Adipocyte (in vitro differentiated cells): ENCODE results near the gene FOXA3.
"Not testable (repeated sequence)": the region's sequence is repeated elsewhere in the genome, so short reads cannot be mapped to it uniquely, and the experiment has no call there.

ENCODE experiments used
- DNase-seq: peaks from one replicate; pipeline ENCODE4 v3.0.0-alpha.2; 2015; ENCODE audit warnings: low read depth
- H3K27me3 ChIP-seq: replicated peaks from 2 replicates; pipeline ENCODE4 v1.7.0; 2013; ENCODE audit warnings: mild to moderate bottlenecking, low read length, moderate library complexity; ENCODE audit not compliant: control insufficient read depth, insufficient read depth
- H3K36me3 ChIP-seq: 2 replicates; pipeline ENCODE4 v1.7.0; 2013; ENCODE audit warnings: low read length, mild to moderate bottlenecking, moderate library complexity; ENCODE audit not compliant: control insufficient read depth, insufficient read depth, severe bottlenecking
- H3K4me1 ChIP-seq: 2 replicates; pipeline ENCODE4 v1.7.0; 2013; ENCODE audit warnings: mild to moderate bottlenecking, low read length, moderate library complexity; ENCODE audit not compliant: control insufficient read depth, insufficient read depth
- H3K4me3 ChIP-seq: 2 replicates; pipeline ENCODE4 v1.7.0; 2013; ENCODE audit warnings: mild to moderate bottlenecking, low read length, moderate library complexity
- H3K9ac ChIP-seq: 2 replicates; pipeline ENCODE4 v1.7.0; 2013; ENCODE audit warnings: mild to moderate bottlenecking, low read length, moderate library complexity
- H3K9me3 ChIP-seq: 2 replicates; pipeline ENCODE4 v1.7.0; 2013; ENCODE audit warnings: mild to moderate bottlenecking, low read length, moderate library complexity; ENCODE audit not compliant: control insufficient read depth

FOXA3 gene

DNA sequence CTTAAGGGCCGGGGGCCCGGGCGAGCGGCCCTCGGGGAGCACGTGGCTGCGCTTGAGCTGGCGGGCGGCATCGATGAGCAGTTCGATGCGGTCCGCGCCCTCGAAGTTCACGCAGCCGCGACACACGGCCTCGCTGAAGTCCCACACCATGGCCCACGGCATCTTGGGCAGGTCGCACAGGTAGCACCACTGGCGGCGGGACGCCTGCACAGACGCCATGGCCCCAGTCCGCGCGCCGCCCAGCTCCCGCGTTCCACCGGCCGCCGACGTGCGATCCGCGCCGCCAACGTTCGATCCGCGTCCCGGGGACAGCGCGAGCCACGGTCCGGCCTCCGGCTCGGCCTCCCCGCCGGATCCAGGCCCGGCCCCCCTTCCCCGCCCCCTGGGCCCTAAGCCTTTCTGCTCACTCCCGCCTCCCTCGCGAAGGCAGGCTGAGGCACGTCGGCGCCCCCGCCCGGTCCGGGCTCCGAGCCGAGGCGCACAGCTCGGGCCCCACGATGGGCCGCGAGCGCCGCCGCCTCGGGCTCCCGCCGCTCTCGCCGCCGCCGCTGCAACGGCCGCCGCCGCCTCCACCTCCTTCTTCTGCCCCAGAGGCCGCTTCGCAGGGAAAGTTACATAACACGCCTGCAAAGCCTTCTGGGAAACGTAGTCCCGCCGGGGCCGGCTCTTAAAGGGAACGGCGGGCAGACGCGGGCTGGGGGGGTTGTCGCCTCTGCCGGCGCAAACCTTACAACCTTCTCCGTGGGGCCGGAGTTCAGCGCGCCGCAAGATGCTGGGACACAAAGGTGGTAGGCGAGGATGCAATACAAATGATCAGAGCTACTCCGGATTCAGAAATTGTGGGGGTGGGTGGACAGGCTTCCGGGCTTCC lies 21.7 kb downstream of the FOXA3 start, which contains the start of gene IRF2BP1:
Gene IRF2BP1, minus strand, starts transcription at position 586 of the 871 bp plus-strand sequence. Its CDS starts 367 bp downstream, at position 219.
- peak; percentile 97 for DNase-seq
- H3K36me3 ChIP-seq, result peaks cover 5% of the 10 kb centered on the region
- peak within 1 kb of the TSS; percentile 91 for H3K9ac ChIP-seq
- H3K9me3 ChIP-seq, result no peaks in the 10 kb centered on the region
- H3K27me3 ChIP-seq, result no peaks in the 10 kb centered on the region
- peak within 1 kb of the TSS; percentile 82 for H3K4me3 ChIP-seq
- peaks cover 29% of the 10 kb centered on the region for H3K4me1 ChIP-seq

- peak; percentile 97 for DNase-seq
- Histone ChIP-seq H3K9me3 (no peaks in the 10 kb centered on the region), H3K4me3 (peak overlapping the region; percentile 82), H3K4me1 (peaks cover 29% of the 10 kb centered on the region), H3K27me3 (no peaks in the 10 kb centered on the region), H3K36me3 (peaks cover 5% of the 10 kb centered on the region), H3K9ac (peak overlapping the region; percentile 91)
Observed at GRCh38 chr19:45886427-45887199, 22.5 kb downstream of the FOXA3 start.

DNA sequence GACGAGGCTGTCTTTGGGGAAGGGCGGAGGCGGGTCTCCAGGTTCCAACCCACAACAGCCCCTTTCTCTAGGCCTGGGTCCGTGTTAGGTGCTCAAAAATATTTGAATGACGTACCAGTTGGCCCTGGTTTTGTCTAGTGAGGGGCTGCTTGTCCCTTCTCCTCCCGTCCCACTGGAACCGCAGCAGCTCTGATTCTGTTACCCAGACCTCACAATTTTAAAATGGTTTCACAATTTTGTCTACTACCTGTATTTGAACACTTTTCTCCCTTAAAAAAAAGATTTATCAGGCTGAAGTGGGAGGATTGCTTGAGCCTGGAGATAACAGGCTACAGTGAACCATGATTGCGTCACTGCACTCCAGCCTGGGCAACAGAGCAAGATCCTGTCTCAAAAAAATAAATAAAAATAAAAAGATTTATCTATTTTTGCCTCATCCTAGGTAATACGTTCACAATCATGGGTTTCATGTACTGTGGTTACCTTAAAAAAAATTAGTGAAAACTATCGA lies 23.1 kb downstream of the FOXA3 start:
- peaks cover 5% of the 10 kb centered on the region for H3K36me3 ChIP-seq
- DNase-seq, result no peak

DNA sequence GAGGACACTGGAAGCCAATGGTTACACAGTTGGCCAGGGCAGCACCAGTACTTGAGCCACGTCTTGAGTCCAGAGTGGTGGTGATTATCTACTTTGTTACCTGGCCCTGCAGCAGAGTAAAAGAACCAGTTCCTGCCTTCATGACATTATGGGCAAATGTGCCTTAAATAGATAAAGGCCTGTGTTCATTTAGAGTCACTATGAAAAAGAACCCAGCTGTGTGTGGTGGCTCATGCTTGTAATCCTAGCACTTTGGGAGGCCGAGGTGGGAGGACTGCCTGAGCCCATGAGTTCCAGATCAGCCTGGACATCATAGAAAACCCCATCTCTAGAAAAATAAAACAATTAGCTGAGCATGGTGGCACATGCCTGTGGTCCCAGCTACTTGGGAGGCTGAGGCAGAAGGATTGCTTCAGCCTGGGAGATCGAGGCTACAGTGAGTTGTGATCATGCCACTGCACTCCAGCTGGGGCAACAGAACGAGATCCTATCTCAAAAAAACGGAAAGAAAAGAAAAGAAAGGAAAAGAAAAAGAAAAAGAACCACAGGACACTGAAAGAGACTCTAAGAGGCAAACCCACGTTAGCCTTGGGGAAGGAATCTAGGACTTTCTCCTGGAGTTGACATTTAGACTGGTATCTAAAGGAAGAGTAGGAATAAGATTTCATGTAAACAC lies 25.2 kb downstream of the FOXA3 start:
- no peak overlapping the region for H3K4me3 ChIP-seq
- peaks cover 13% of the 10 kb centered on the region for H3K4me1 ChIP-seq
- H3K9me3 ChIP-seq, result no peaks in the 10 kb centered on the region
- no peak overlapping the region for H3K9ac ChIP-seq
- H3K27me3 ChIP-seq, result no peaks in the 10 kb centered on the region
- peaks cover 5% of the 10 kb centered on the region for H3K36me3 ChIP-seq
- DNase-seq, result no peak

More for the DNA sequence above, 23.1 kb downstream of the FOXA3 start:
- Histone ChIP-seq H3K4me1 (peaks cover 29% of the 10 kb centered on the region), H3K9me3 (no peaks in the 10 kb centered on the region), H3K27me3 (no peaks in the 10 kb centered on the region), H3K4me3 (peak overlapping the region; percentile 82), H3K9ac (peak overlapping the region; percentile 91)

GRCh38 chr19:45890877-45891276 lies 26.8 kb downstream of the FOXA3 start:
- H3K27me3 ChIP-seq, result no peaks in the 10 kb centered on the region
- H3K9ac ChIP-seq, result no peak overlapping the region
- H3K4me1 ChIP-seq, result peaks cover 11% of the 10 kb centered on the region
- no peak overlapping the region for H3K4me3 ChIP-seq
- peaks cover 12% of the 10 kb centered on the region for H3K36me3 ChIP-seq
- DNase-seq, result no peak
- H3K9me3 ChIP-seq, result no peaks in the 10 kb centered on the region

DNA sequence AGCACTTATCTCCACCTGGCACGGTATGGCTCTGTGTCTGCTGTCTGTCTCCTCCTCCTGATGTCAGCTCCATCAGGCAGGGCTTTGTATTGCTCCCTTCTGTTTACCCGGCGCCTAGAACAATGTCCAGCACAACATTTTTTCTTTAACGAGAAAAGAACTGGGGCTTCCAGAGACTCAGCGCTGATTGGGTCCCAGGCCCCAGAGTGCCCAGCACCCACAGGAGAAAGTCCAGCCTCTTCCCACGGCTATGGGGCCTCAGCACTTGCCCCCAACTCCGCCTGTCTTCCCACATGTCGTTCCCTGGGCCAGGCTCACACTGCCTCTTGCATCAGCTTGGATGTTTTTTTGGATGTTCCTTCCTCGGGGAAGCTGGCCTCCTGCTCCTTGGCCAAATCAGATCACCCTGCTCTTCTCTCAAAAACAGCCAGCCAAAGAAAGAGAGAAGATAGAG lies 31.4 kb downstream of the FOXA3 start:
- H3K4me1 ChIP-seq, result peaks cover 14% of the 10 kb centered on the region
- H3K36me3 ChIP-seq, result peaks cover 28% of the 10 kb centered on the region
- no peaks in the 10 kb centered on the region for H3K9me3 ChIP-seq
- H3K4me3 ChIP-seq, result no peak overlapping the region
- H3K9ac ChIP-seq, result peak overlapping the region; percentile 72
- no peak for DNase-seq
- H3K27me3 ChIP-seq, result no peaks in the 10 kb centered on the region

DNA sequence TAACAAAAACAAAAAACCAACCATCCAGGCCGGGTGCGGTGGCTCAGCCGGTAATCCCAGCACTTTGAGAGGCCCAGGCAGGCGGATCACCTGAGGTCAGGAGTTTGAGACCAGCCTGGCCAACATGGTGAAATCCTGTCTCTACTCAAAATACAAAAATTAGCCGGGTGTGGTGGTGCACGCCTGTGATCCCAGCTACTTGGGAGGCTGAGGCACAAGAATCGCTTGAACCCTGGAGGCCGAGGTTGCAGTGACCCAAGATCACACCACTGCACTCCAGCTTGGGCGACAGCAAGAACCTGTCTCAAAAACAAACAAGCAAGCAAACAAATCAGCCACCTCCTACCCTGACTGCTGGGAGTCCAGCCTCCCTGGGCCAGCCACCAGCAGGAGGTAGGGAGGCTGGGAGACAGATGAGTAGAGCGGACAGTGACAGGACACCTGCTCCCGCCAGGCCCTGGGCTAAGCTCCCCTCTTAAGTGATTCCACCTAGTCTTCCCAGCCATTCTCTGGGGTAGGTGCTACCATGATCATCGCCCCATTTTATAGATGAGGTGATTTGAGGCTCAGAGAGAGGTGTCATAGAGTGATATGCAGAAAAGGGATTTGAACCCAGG lies 32.0 kb downstream of the FOXA3 start:
- peaks cover 28% of the 10 kb centered on the region for H3K36me3 ChIP-seq
- H3K4me1 ChIP-seq, result peaks cover 20% of the 10 kb centered on the region
- DNase-seq, H3K27me3 ChIP-seq, H3K9me3 ChIP-seq, H3K4me3 ChIP-seq: not testable (repeated sequence)
- H3K9ac ChIP-seq, result peak overlapping the region; percentile 72

DNA sequence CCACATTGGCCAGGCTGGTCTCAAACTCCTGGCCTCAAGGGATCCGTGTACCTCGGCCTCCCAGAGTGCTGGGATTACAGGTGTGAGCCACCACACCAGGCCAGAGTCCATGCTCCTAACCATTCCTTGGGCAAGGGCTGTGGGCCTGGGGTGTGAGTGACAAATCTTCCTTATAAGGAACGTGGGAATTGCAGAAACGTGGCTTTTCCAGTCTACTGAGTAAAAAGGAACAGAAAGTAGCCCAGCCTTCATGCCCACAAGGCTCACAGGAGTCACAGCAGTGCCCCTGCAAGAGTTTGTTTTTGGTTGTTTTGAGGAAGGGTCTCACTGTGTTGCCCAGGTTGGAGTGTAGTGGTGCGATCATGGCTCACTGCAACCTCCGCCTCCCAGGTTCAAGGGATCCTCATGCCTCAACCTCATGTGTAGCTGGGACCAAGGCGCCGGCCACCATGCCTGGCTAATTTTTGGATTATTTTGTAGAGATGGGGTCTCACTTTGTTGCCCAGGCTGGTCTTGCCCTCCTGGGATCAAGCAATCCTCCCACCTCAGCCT lies 33.2 kb downstream of the FOXA3 start:
- Histone ChIP-seq H3K27me3 (no peaks in the 10 kb centered on the region), H3K9me3 (no peaks in the 10 kb centered on the region), H3K4me1 (peaks cover 21% of the 10 kb centered on the region), H3K36me3 (peaks cover 28% of the 10 kb centered on the region), H3K9ac (no peak overlapping the region), H3K4me3 (no peak overlapping the region)
- DNase-seq, result no peak

- peaks cover 26% of the 10 kb centered on the region for H3K4me1 ChIP-seq
- no peaks in the 10 kb centered on the region for H3K9me3 ChIP-seq
- no peak overlapping the region for H3K4me3 ChIP-seq
- no peaks in the 10 kb centered on the region for H3K27me3 ChIP-seq
- no peak overlapping the region for H3K9ac ChIP-seq
- no peak for DNase-seq
- peaks cover 28% of the 10 kb centered on the region for H3K36me3 ChIP-seq
Observed at GRCh38 chr19:45899253-45899652, 35.1 kb downstream of the FOXA3 start.

GRCh38 chr19:45899919-45900589 lies 35.9 kb downstream of the FOXA3 start:
- Histone ChIP-seq H3K27me3 (no peaks in the 10 kb centered on the region), H3K4me1 (peaks cover 26% of the 10 kb centered on the region), H3K4me3 (no peak overlapping the region), H3K36me3 (peaks cover 25% of the 10 kb centered on the region), H3K9me3 (no peaks in the 10 kb centered on the region), H3K9ac (no peak overlapping the region)
- DNase-seq, result no peak
